GM18519 (cell line): ENCODE results near the gene PRCC.

ENCODE experiments used
- ATAC-seq: cut with Tn5 transposase; IDR thresholded peaks from one replicate; pipeline ENCODE4 v1.9.1; 2021; ENCODE audit warnings: mild to moderate bottlenecking, moderate library complexity; ENCODE audit not compliant: unreplicated experiment, low FRiP score

The PRCC gene

DNA sequence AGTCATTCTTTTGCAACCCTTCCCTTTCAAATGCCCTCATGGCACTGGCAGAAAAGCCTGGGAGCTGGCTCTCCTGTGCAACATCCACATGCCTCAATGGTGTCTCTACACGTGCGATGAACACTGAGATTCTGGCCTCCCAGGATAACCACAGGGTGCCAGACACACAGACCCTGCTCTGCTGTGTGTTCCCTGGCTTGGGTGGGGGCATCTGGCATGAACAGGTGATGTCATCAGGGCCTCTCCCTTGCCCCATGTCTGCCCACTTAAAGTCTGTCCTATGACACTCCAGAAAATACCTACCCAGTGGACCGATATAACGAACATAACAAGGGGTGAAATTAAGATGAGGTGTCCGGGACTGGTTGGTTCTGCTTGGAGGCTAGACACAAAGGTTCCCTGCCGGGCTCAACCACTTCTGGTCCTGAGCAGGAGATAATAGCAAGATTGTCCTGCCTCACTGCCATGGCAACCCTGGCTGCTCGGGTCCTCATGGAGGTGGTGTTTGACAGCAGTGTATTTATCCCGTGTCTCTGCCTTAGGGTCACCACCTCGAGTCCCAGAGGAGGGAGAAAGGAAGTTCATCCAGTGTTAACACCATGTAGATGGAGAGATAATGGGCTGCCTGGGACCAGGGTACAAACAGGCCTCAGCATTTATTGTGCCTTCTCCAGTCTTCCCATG lies 72.2 kb downstream of the PRCC start:
- no peak for ATAC-seq

DNA sequence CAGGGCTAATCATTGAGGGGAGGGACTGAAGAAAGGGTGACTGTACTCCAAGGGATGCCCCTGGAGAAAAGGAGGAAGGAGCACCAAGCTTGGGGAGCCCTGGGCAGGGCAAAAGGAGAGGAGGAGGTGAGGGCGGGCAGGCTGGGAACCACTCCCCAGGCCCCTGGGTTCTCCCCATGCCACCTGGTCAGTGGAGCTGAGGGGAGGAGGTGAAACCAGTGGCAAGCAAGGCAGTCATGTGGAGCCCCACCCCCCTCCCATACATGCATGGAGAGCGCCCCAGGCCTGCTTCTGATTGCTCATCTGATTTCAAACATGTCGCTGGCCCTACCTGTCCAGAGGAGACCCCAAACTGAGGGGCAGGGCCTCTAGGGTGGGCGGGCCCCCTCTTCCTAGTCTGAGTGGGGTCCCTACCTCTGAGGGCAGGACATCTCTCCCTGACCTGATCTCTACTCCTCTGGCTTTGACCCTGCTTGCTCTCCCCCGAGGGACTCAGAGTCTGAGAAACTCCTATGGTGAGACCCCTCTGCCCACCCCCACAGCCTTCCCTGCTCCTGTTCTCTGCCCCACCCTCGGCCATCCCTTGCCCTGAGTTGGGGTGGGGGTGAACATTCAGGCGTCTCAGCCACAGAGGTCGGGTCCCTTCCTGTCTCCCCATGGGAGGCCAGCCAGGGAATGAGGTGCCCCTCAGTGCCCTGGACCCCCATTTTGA lies 73.0 kb downstream of the PRCC start:
- no peak for ATAC-seq

GRCh38 chr1:156840898-156841279 lies 73.6 kb downstream of the PRCC start:
- no peak for ATAC-seq

DNA sequence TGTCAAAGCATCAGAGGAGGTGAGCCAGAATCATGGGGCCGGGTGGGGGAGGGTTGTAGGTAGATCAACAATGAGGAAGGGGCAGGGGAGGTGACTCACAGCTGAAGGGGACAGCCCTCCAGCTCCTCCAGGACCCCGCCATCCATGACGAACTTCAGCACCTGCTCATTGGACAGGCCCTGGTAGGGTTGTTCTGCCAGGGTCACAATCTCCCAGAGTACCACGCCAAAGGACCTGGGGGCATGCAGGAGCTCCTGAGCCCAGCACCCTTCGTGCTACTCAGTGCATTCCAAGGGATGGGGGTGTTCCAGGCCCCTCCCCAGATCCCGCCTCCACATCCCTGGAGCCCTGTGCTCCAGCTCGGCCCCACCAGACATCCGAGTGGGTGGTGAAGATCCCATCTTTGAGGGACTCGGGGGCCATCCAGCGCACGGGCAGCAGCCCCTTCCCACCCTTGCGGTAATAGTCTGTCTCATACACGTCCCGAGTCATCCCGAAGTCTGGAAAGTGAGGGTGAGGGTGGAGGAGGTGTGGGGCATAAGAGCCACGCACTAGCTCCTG lies 74.0 kb downstream of the PRCC start:
- ATAC-seq, result no peak

DNA sequence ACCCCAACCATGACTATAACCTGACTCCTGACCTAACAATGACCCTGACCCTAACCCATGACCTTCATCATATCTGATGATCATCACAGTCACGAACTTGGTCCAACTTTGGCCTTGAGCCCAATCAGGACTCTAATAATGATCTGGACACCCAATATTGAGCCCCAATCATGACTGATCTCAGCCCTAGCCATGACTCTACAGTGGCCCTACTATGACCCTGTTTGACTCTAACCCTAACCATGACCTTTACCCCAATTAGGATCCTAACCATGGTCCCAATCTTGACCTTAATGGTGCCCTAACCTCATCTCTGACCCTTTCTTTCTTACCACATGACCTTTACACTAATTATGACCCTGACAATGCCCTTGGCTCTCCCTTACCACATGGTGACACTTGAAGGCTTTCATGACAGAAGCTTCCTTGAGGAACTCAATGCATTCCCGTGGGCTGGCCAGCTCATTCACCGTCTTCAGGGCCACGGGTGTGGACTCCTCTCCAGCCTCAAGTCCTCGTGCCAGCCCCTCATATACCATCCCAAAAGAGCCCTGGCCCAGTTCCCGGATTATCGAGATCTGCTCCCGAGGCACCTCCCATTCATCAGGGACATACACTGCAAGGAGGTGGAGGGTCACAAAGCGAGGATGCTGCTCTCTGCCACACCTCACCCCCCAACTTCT lies 75.4 kb downstream of the PRCC start:
- ATAC-seq, result no peak

DNA sequence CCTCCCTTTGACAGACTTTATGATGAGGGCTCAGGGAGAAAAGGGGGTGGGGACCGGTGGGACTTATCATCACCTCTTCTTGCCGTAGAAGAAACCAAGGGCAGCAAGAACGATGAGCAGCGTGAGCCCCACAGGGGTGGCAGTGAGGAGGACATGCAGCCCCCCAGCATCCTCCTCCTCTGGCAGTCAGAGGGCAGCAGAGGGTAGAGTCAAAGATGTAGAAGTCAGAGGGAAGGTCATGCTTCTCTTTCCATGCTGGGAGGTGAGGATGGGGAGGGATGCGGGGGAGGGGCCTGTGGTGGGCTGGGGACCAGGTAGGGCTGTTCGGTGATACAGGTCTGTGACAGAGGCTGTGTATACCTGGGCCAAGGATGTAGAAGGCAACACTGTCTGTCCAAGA lies 76.8 kb downstream of the PRCC start:
- no peak for ATAC-seq

DNA sequence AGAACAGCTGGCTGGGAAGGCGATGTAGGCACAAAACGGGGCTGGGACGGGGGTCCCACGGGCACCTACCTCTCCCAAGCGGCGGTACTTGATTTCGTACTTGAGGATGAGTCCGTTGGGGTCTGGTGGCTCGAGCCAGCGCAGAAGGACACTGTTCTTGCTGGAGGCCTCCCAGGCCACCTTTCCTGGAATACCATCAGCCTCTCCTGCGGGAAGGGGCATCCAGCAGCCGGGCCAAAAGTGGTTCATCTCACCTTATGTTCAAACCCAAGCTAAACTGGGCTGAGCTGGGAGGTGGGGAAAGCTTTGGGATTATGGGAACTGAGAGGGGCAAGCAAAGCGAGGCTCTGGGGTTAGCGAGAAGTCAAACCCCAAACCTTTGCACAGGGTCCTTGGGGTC lies 77.3 kb downstream of the PRCC start:
- no peak for ATAC-seq

GRCh38 chr1:156845055-156845952 lies 78.0 kb downstream of the PRCC start:
- ATAC-seq, result no peak

DNA sequence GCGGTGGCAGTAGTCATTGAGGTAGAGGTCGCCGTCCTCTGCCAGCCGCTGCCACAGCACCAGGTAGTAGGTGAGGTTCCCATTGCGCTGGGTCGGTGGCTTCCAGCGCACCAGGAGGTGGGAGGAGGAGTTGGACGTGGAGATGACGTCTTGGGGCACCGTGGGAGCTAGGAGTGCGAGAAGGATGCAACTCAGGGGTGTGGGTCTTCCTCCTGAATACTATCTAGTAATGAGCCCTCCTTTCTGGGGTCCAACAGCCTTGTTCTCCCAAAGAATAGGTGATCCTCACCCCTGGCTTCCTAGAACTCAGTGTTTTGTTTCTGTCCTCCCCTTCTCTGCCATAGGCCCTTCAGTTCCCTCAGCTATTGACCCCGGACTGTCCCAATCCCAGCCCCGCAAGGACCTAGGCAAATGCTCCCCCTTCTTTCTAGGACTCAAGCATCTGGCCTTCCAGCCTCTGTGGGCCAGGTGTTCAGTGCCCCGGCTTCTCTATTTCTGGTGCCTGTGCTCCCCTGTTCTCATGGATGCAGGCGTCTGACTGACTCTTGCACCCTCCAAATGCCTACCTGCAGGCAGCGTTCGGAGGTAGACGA lies 78.7 kb downstream of the PRCC start:
- no peak for ATAC-seq

DNA sequence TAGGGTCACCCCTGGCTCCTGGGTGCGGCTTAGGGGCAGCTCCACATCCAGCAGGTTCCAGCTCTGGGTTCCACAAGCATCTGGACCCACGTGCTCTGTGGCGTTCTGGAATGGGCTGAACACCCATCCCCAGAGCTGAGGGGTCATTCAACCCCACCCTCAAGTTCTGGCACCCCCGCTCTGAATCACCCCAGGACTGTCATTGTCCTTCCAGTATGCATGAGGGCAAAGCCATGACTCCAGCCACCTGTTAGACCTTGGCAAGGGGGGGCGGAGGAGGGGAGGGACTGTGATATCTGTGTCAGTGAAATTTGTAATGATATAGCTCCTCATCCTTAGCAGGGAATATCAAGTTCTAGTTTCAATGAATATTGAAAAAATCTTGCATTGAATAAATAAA lies 79.3 kb downstream of the PRCC start:
- ATAC-seq, result no peak

DNA sequence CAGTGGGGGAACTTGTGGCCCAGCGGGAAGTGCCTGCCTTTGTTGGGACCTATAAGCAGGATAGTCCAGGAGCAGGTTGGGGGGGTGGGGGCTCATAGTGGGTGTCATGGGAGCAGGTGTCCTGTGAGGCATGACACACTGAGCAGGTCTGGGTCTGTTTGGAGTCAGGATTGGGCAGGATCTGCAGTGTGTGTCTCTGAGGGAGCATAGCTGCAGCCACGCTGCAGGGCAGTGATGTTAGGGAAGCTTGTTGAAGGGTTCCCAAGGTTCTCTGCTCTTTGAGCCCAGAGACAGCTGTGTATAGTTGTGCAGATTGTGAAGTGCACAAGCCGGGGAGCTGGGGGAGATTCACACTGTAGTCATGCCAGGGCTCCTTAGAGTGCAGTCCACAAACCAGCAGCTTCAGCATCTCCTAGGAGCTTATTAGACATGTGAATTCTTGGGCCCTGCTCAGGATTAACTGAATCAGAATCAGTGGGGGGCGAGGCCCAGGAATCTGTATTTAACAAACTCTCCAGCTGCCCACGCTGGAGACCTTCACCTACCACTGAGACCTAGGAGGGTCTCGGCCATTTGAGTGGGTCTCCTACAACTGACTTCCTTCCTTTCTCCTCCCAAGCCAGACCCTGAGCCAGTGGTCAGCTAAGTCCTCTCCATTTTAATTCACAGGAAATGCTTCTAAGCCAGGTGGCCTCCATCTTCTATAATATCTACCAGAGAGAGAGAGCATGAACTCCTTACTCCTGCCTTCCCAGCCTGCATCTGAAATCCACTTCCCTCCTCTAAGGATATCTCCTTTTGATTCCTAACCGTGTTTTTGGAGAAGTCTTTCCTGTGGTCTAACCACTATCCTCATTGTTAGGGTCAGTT lies 80.5 kb downstream of the PRCC start:
- ATAC-seq, result no peak

DNA sequence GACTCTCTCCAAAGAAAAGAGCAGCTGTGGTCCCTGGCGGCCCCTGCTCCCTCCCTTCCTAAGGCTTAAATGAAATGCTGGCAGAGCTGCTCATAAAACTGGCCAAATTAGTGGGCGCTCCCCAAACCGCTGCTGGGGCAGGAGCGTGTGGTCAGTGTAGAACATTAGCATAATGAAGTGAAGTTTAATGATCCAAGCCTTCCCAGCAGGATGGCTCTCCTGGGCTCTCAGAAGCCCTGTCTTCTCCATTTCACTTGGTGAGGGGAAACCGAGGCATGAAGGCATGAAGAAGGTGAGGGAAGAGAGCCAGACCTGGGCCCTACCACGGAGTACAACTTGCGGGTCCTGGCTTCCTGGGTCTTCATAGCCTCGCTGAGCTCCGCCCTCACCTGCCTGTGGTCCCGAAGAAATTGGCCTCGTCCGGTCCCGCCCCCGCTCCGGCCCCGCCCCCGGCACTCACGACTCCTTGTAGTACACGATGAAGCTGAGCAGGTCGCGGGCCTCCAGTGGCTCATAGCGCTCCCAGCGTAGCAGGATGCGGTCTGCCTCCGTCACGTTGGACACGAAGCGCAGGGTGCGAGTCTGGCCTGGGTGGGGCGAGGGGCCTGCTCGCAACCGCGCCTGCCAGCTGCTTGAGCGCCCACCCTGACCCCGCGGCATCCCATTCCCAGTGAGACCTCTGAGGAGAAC lies 81.3 kb downstream of the PRCC start:
- no peak for ATAC-seq

DNA sequence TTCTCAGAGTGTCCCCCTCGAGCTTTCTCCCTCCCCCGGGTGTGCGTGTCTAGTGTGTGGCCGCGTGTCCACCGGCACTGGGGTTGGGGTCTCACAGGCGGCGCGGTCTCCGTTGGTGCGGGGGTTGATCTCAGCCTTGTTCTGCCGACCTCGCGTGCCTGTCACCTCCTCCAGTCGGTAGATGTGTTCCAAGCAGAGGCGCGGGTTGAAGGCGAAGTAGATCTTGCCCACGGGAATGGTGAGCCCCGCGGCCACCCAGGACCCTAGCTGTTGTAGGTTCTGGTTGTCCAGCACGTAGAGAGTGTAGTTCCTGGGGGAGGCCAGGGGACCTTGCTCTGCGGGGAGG lies 81.8 kb downstream of the PRCC start:
- ATAC-seq, result no peak
